H1 (cell line): ENCODE measurements around the gene RPL18. TPM values are rescaled to one million over a fixed set of nuclear protein-coding genes. Genes with fewer than 3 reads are reported as not detected.

ENCODE experiments used
- CTCF ChIA-PET: fragments of 300-600 bp; sonication (Branson Sonifier 250); formaldehyde crosslinking; loops from one replicate; lab custom pipeline; 2021; ENCODE audit not compliant: partially characterized antibody; lab: Charles Lee
- POLR2A ChIA-PET: fragments of 300-600 bp; sonication (Branson Sonifier 250); formaldehyde crosslinking; loops from one replicate; lab custom pipeline; 2021; ENCODE audit warnings: inconsistent platforms; ENCODE audit not compliant: partially characterized antibody; lab: Charles Lee
- DNase-seq, 2 experiments: peaks; one replicate each; pipeline versions ENCODE4 v3.0.0 to v3.0.0-alpha.2; 2010 to 2022; ENCODE audit warnings: low spot score in 2 of 2, low read depth in 1 of 2, mixed read lengths in 1 of 2
- FAIRE-seq: peaks from 2 replicates; lab custom pipeline; 2011; peaks lifted over from hg19 to GRCh38; lab: Jason Lieb, UNC
- H2AFZ ChIP-seq: 2 replicates; pipeline ENCODE4 v1.8.1; 2012; ENCODE audit warnings: low read length, inconsistent platforms
- H2AK5ac ChIP-seq: 2 replicates; pipeline ENCODE4 v1.6.1; 2013; ENCODE audit warnings: low read depth, low read length
- H2BK120ac ChIP-seq: replicated peaks from 2 replicates; pipeline ENCODE3; 2013; ENCODE audit warnings: low read depth, low read length, inconsistent platforms
- H2BK12ac ChIP-seq: 2 replicates; pipeline ENCODE4 v1.6.1; 2013; ENCODE audit warnings: low read depth, low read length
- H2BK15ac ChIP-seq: 2 replicates; pipeline ENCODE4 v1.6.1; 2013; ENCODE audit warnings: low read length
- H2BK20ac ChIP-seq: 2 replicates; pipeline ENCODE4 v1.6.1; 2013; ENCODE audit warnings: low read length
- H2BK5ac ChIP-seq: 2 replicates; pipeline ENCODE4 v1.6.1; 2013; ENCODE audit warnings: low read depth, low read length
- H3K14ac ChIP-seq: 2 replicates; pipeline ENCODE4 v1.6.1; 2013; ENCODE audit warnings: inconsistent platforms; ENCODE audit not compliant: insufficient read length
- H3K18ac ChIP-seq: 2 replicates; pipeline ENCODE4 v1.6.1; 2013; ENCODE audit warnings: low read length; ENCODE audit errors: extremely low read depth
- H3K23ac ChIP-seq: 2 replicates; pipeline ENCODE4 v1.6.1; 2013; ENCODE audit warnings: inconsistent platforms; ENCODE audit not compliant: insufficient read length
- H3K23me2 ChIP-seq: 2 replicates; pipeline ENCODE4 v1.6.1; 2013; ENCODE audit warnings: low read depth, low read length
- H3K27ac ChIP-seq: 2 replicates; pipeline ENCODE4 v1.6.1; 2011; ENCODE audit warnings: low read depth, low read length, inconsistent platforms
- H3K27me3 ChIP-seq, 4 experiments: replicated peaks in 1 of 4; 1 replicate in 1 of 4; 2 replicates in 3 of 4; pipeline versions ENCODE4 v1.6.1 to v1.8.1; 2011 to 2013; ENCODE audit warnings: low read length in 3 of 4, mild to moderate bottlenecking in 3 of 4, inconsistent platforms in 2 of 4, mixed read lengths in 2 of 4, moderate library complexity in 1 of 4; ENCODE audit not compliant: control insufficient read depth in 3 of 4, insufficient read depth in 3 of 4; ENCODE audit errors: extremely low read depth in 1 of 4
- H3K36me3 ChIP-seq, 4 experiments: 2 replicates each; pipeline versions ENCODE4 v1.6.1 to v1.8.1; 2011 to 2013; ENCODE audit warnings: mild to moderate bottlenecking in 4 of 4, low read length in 3 of 4, moderate library complexity in 2 of 4, control low read depth in 1 of 4, inconsistent platforms in 1 of 4; ENCODE audit not compliant: insufficient read depth in 4 of 4, control insufficient read depth in 2 of 4
- H3K4ac ChIP-seq: replicated peaks from 2 replicates; pipeline ENCODE3; 2013; ENCODE audit warnings: low read length, low read depth, mixed read lengths, inconsistent platforms; ENCODE audit not compliant: insufficient read length
- H3K4me1 ChIP-seq, 4 experiments: replicated peaks in 1 of 4; 1 replicate in 1 of 4; 2 replicates in 3 of 4; pipeline versions ENCODE4 v1.6.1 to v1.8.1; 2011 to 2013; ENCODE audit warnings: low read length in 3 of 4, inconsistent platforms in 2 of 4, mixed read lengths in 1 of 4; ENCODE audit not compliant: insufficient read depth in 4 of 4, control insufficient read depth in 3 of 4
- H3K4me2 ChIP-seq, 2 experiments: 2 replicates each; pipeline versions ENCODE4 v1.6.1 to v1.8.1; 2011 to 2013; ENCODE audit warnings: low read depth in 2 of 2, low read length in 2 of 2, control low read depth in 1 of 2, inconsistent platforms in 1 of 2, mild to moderate bottlenecking in 1 of 2; ENCODE audit not compliant: insufficient read depth in 1 of 2
- H3K4me3 ChIP-seq, 4 experiments: fragments of 200-600, 300-600 bp in 1 of 4; sonication (generic), shearing (Covaris generic), sonication (Bioruptor Twin) in 1 of 4; 2 replicates each; pipeline versions ENCODE4 v1.5.1 to v1.8.1; 2011 to 2016; ENCODE audit warnings: low read length in 4 of 4, low read depth in 3 of 4, control low read depth in 2 of 4, inconsistent platforms in 2 of 4, mild to moderate bottlenecking in 2 of 4, mixed read lengths in 1 of 4, moderate library complexity in 1 of 4; ENCODE audit not compliant: insufficient read depth in 2 of 4; ENCODE audit errors: extremely low read depth in 1 of 4
- H3K56ac ChIP-seq: replicated peaks from 2 replicates; pipeline ENCODE3; 2013; ENCODE audit warnings: low read depth, mild to moderate bottlenecking, mixed read lengths, low read length, inconsistent platforms; ENCODE audit not compliant: insufficient read length
- H3K79me1 ChIP-seq: 2 replicates; pipeline ENCODE4 v1.6.1; 2013; ENCODE audit warnings: low read depth, low read length, control low read depth
- H3K79me2 ChIP-seq, 2 experiments: 2 replicates each; pipeline versions ENCODE4 v1.6.1 to v1.8.1; 2012 to 2013; ENCODE audit warnings: low read length in 2 of 2, mild to moderate bottlenecking in 2 of 2, inconsistent platforms in 1 of 2; ENCODE audit not compliant: insufficient read depth in 2 of 2, control insufficient read depth in 1 of 2
- H3K9ac ChIP-seq, 4 experiments: replicated peaks in 1 of 4; 1 replicate in 1 of 4; 2 replicates in 3 of 4; pipeline versions ENCODE4 v1.6.1 to v1.8.1; 2011 to 2013; ENCODE audit warnings: low read depth in 3 of 4, low read length in 3 of 4, control low read depth in 2 of 4, mild to moderate bottlenecking in 2 of 4, moderate library complexity in 2 of 4, inconsistent platforms in 1 of 4; ENCODE audit errors: extremely low read depth in 1 of 4
- H3K9me3 ChIP-seq, 2 experiments: 2 replicates each; pipeline versions ENCODE4 v1.6.1 to v1.8.1; 2012 to 2013; ENCODE audit warnings: mild to moderate bottlenecking in 2 of 2, moderate library complexity in 2 of 2, control low read depth in 1 of 2, inconsistent platforms in 1 of 2, low read depth in 1 of 2, low read length in 1 of 2, mixed read lengths in 1 of 2; ENCODE audit not compliant: insufficient read depth in 2 of 2
- H4K20me1 ChIP-seq, 2 experiments: replicated peaks in 1 of 2; 2 replicates each; pipeline versions ENCODE3 to v1.8.1; 2011 to 2013; ENCODE audit warnings: inconsistent platforms in 2 of 2, low read length in 2 of 2, mild to moderate bottlenecking in 1 of 2; ENCODE audit not compliant: insufficient read depth in 2 of 2, control insufficient read depth in 1 of 2
- H4K5ac ChIP-seq: 2 replicates; pipeline ENCODE4 v1.6.1; 2013; ENCODE audit warnings: low read length, low read depth, mixed read lengths, inconsistent platforms; ENCODE audit not compliant: insufficient read length
- H4K8ac ChIP-seq: 2 replicates; pipeline ENCODE4 v1.8.0; 2013; ENCODE audit warnings: mild to moderate bottlenecking, moderate library complexity, low read length, inconsistent platforms; ENCODE audit not compliant: insufficient read depth; ENCODE audit errors: extremely low read depth
- H4K91ac ChIP-seq: replicated peaks from 2 replicates; pipeline ENCODE3; 2013; ENCODE audit warnings: low read length, mixed read lengths, inconsistent platforms; ENCODE audit not compliant: insufficient read length
- BACH1 ChIP-seq: IDR thresholded peaks from 2 replicates; pipeline ENCODE4 v1.6.1; 2012; ENCODE audit warnings: low read length, improper control_type of control experiment
- CREB1 ChIP-seq: IDR thresholded peaks from 2 replicates; pipeline ENCODE4 v1.6.1; 2012; ENCODE audit warnings: inconsistent platforms
- JUN ChIP-seq: IDR thresholded peaks from 2 replicates; pipeline ENCODE4 v1.6.1; 2011; ENCODE audit warnings: low read depth, mild to moderate bottlenecking, improper control_type of control experiment, low read length
- KDM5A ChIP-seq: fragments of 200-600 bp; IDR thresholded peaks from 2 replicates; pipeline ENCODE4 v1.7.1; 2012; ENCODE audit warnings: mild to moderate bottlenecking, low read length, inconsistent platforms, mixed read lengths
- NANOG ChIP-seq: IDR thresholded peaks from 2 replicates; pipeline ENCODE4 v1.6.1; 2011; ENCODE audit warnings: low read length, low read depth, mild to moderate bottlenecking, inconsistent platforms; ENCODE audit not compliant: insufficient read depth, poor library complexity, severe bottlenecking
- SP2 ChIP-seq: IDR thresholded peaks from 2 replicates; pipeline ENCODE4 v1.6.1; 2012; ENCODE audit warnings: mild to moderate bottlenecking, low read length, inconsistent platforms
- TBP ChIP-seq: IDR thresholded peaks from 2 replicates; pipeline ENCODE4 v1.6.1; 2011; ENCODE audit warnings: low read depth, low read length, improper control_type of control experiment
- ZNF274 ChIP-seq: IDR thresholded peaks from 2 replicates; pipeline ENCODE4 v1.7.0; 2012; ENCODE audit warnings: low read length, borderline replicate concordance; ENCODE audit errors: extremely low read depth
- WGBS, 2 experiments: shearing (Covaris generic) in 1 of 2; methylation state at CpG; one replicate each; pipeline versions ENCODE4 v1.1.6 to v1.1.7; 2013 to 2015; ENCODE audit warnings: low lambda C conversion rate in 2 of 2, mixed read lengths in 2 of 2, inconsistent platforms in 1 of 2, low coverage in 1 of 2, missing lambda C conversion rate in 1 of 2; ENCODE audit not compliant: insufficient replicate concordance in 2 of 2, insufficient coverage in 1 of 2, insufficient read length in 1 of 2; ENCODE audit errors: extremely low coverage in 1 of 2, missing lambda C conversion rate in 1 of 2; 5-methylcytosine and 5-hydroxymethylcytosine counted together
- polyA plus RNA-seq, 7 experiments: library from polyadenylated mRNA; depleted of rRNA in 3 of 7; stranded (reverse) in 5 of 7; unstranded in 2 of 7; fragments of >200 nt in 5 of 7; fragments of 200-250 nt in 2 of 7; gene quantifications; 1 replicate in 5 of 7; 2 replicates in 1 of 7; 4 replicates in 1 of 7; pipeline versions ENCODE4 v1.2.1 to v1.2.3, GENCODE V29; 2011 to 2013; ENCODE audit warnings: missing spikeins in 2 of 7, mixed read lengths in 2 of 7
- total RNA-seq: library from RNA; stranded (reverse); fragmentation: NEBNext Ultra II Directional; extraction: Animal tissue kit (Norgen Biotek cat#: 25700); gene quantifications from 2 replicates; pipeline ENCODE4 v1.2.1, GENCODE V29; 2021

RPL18 gene
- total and polyA plus RNA-seq, 2 of the 8 experiments (the other 6 are each of a cell fraction or from before 2014, with no cell fraction given) = 1,669 to 2,789 TPM

DNA sequence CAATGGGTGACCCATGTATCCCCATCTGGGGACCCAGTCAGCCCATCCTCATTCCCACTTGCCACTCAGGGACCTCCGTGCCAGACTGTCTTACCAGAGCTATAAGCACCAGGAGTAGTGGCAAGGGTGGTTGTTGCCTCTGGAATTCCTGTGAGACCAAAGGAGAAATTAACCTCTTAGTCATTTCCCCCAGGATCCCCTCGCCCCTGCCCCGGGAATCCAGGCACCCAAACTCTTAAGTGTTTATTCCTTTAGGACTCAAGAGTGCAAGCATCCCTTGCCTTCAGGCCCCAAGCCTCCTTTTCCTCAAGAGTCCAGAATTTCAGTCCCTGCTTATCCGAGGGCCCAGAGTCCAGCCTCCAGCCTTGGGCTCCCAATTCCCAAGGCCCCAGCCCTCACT lies 44.7 kb upstream of the RPL18 start:
- no peak overlapping the region for H2BK5ac ChIP-seq
- no peaks in the 10 kb centered on the region; a peak in 2 of 4 replicates for H3K9me3 ChIP-seq
- H2AK5ac ChIP-seq = no peak overlapping the region
- no peaks in the 10 kb centered on the region for H4K20me1 ChIP-seq
- no peak overlapping the region for H3K9ac ChIP-seq
- H2BK12ac ChIP-seq = no peak overlapping the region
- 0 out of 7 replicates have a peak, but pooled peaks cover 0 to 3% (median 0%) of the 10 kb centered on the region in 4 experiments for H3K4me1 ChIP-seq
- no peak overlapping the region for H2BK120ac ChIP-seq
- no peak overlapping the region for H3K4ac ChIP-seq
- ChIA-PET POLR2A (interaction anchor here (1.6 to 2.2 kb wide), 3 partner anchors 11 to 49 kb away, joined by 4 to 5 read pairs (median 4); partner anchors contain the start of gene FAM83E), CTCF (interaction anchor here (0.8 to 5.4 kb wide), 5 partner anchors 8 to 324 kb away, joined by 3 to 32 read pairs (median 3); no protein-coding TSS in a partner anchor)
- H3K27me3 ChIP-seq = no peaks in the 10 kb centered on the region; a peak in 1 of 7 replicates
- no peak overlapping the region for H3K23ac ChIP-seq
- H2BK20ac ChIP-seq = no peak overlapping the region
- H3K36me3 ChIP-seq = no peaks in the 10 kb centered on the region
- no peak overlapping the region for H3K27ac ChIP-seq
- H3K4me2 ChIP-seq = no peak overlapping the region
- TF ChIP-seq KDM5A (no peak), TBP (no peak), SP2 (no peak), ZNF274 (no peak), BACH1 (no peak), JUN (no peak), CREB1 (no peak), NANOG (no peak)
- H3K56ac ChIP-seq = no peak overlapping the region
- no peak overlapping the region for H3K4me3 ChIP-seq
- H3K79me2 ChIP-seq = no peaks in the 10 kb centered on the region; a peak in 1 of 4 replicates
- DNase-seq (no peak), FAIRE-seq (no peak)
- H3K79me1 ChIP-seq = no peaks in the 10 kb centered on the region
- no peak overlapping the region for H2BK15ac ChIP-seq
- H3K18ac ChIP-seq = no peak overlapping the region
- no peak overlapping the region for H4K91ac ChIP-seq
- peaks cover under 1% of the 10 kb centered on the region; the same call in 1 of the 2 replicates for H3K23me2 ChIP-seq
- no peak overlapping the region for H4K8ac ChIP-seq
- H4K5ac ChIP-seq = no peak overlapping the region
- H3K14ac ChIP-seq = no peak overlapping the region
- 90% methylated on average over 4 of the region's 4 CpGs; no CpG with 5 or more reads in 1 of the 2 experiments for WGBS, 2 experiments
- no peak overlapping the region for H2AFZ ChIP-seq
